AG20443 (cell line): ENCODE measurements around the gene AHCYL1.

Experiments
- DNase-seq: peaks from one replicate; pipeline ENCODE4 v3.0.0; 2012; ENCODE audit warnings: low spot score, mixed read lengths

AHCYL1 gene

DNA sequence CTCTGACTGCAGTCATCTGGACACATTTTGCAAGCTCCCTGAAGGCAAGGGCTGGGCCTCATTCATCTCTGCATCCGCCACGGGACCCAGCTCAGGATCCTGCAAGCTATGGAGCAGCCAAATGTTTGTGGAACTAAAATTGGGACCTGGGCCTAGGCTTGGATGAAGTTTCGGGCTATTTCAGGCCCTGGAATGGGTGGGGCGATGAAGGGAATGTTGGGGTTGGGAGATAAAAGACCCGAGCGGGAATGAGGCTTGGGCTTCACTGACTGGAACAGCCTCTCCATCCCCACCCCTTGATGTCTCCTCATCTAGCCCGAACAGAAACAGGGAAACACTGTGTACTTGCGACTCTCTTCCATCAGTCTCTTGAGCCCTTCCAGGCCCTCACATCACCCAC lies 7.3 kb upstream of the AHCYL1 start:
- no peak for DNase-seq

DNA sequence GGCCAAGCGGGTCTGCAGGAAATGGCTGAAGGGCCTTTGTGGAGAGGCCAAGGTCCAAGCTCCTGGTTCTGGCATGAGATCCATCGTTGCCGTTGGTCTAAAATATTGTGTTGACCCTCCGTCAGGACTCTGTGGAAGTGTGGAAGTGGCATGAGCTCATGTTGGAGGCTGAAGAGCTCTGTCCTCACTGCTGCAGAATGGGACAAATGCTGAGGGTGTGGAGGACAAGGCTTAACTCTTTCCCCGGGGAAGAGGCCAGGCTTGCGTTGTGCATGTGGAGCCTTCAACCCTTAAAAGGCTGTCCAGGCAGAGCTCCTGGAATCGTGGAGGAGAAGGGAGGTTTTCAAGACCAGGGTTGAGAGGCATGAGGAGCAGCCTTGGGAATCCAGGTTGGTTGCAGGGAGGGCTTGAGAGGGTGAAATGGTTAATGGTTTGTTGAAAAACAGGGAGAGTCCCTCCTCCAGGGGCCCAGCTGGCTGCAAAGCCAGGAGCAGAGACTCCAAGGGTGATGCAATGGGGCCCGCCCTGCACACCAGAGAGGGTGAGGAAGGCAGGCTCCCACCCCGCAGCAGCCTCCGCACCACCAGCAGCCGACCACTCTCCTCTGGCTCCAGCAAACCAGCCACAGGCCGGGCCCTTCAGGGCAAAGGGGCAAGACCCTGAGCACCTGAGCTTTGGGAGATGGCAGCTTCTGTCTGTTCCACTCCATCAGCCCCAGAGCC lies 6.7 kb upstream of the AHCYL1 start:
- peak; percentile 40 for DNase-seq

DNA sequence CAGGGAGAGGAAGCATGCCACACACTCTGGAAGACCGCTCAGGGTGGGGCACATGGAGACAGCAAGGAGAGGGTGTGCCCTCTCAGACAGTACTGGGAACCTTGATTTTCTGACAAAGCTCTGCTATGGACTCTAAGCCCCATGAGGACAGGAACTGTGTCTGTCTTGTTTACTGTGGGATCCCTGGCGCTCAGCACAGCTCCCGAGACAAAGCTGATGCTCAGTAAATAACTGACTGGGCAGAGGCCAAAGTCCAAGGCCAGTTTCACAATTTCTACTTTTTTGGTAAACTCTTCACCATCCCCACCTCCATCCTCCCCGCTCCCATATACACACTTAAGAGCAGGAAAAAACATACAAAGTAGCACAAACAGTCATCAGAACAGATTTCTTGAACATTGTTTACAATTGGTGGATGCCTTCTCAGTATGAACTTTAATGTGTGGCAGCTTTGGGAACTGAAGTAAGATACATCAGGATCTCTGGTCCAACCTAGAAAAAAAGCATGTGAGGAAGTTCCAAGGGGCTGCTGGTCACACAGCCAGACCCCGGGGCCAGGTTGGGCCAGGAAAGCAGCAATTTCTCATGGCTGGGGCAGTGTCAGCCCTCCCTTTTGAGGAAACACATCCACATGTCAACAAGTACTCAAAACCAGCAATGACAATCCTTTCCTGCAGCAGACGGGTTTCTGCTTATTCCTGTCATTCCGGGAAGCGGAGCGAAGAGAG lies 5.6 kb upstream of the AHCYL1 start:
- no peak for DNase-seq

DNA sequence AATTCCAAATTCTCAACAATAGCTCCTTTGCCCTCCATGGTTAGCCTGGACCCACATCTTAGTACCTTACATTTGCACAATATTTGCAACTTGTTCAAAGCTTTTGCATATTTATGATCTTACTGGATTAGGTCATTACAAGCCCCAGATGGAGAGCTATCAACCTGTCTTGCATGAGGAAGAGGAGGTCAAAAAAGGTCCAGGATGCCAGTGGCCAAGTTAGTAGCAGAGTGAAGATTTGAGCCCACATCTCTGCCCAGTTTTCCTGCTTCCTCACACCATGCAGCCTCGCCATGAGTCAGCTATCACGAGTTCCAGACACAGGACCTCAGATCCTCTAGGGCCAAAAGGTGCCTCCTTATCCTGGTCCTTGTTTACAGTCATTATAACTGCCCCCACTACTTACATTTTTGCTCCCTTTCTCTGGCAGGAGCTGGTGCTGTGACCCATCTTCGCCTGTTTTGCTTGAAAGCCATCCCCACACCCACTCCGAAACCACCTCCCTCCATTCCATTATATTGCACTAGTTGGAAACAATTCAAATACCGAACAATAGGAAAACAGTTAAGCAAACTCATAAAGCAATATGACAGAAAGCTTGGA lies 5.0 kb upstream of the AHCYL1 start:
- DNase-seq: peak; percentile 72

DNA sequence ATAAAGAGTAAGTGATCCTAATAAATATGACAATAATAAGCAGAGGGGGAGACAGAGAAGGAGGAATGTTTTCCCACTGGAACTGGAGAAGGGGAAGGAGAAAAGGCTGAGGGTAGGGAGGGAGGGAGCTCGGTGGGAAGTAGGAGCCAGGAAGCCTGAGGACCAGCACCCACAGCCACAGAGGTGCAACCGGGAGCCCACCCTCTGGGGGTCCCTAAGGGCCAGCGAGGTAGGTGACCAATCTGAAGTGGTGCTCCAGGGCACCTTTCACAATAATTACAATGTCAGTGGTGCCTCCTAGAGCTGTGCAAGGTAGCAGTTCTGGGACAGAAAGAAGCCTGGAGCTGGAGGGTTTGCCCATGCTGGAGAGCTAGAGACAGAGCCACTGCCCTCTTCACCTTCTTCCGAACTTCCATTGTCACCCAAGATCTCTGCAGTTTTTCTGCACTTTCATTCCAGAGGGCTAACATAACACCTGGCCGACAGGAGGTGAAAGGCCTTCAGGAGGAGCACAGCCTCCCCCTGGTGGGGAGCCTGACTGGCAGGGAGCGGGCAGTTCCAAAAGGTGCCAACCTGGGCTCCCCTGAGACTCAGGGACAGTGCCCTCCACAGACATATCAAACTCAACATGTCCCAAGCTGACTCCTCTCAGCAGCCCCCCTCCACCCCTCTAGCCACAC lies 4.1 kb upstream of the AHCYL1 start:
- DNase-seq: no peak

DNA sequence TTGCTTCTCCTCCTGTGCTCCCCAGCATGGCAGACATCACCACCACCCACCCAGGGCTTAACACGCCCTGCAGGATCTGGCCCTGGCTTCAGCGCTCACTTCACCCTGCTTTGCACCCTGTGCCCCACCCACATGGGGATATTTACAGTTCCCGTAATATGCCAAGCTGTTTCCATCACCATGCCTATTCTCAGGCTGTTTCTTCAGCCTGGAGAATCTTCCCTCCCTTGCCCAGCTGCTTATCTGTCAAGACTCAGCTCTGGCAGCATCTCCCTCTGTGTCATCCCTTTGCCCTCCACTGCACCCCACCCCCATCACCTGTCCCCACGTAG lies 3.6 kb upstream of the AHCYL1 start:
- DNase-seq: no peak

DNA sequence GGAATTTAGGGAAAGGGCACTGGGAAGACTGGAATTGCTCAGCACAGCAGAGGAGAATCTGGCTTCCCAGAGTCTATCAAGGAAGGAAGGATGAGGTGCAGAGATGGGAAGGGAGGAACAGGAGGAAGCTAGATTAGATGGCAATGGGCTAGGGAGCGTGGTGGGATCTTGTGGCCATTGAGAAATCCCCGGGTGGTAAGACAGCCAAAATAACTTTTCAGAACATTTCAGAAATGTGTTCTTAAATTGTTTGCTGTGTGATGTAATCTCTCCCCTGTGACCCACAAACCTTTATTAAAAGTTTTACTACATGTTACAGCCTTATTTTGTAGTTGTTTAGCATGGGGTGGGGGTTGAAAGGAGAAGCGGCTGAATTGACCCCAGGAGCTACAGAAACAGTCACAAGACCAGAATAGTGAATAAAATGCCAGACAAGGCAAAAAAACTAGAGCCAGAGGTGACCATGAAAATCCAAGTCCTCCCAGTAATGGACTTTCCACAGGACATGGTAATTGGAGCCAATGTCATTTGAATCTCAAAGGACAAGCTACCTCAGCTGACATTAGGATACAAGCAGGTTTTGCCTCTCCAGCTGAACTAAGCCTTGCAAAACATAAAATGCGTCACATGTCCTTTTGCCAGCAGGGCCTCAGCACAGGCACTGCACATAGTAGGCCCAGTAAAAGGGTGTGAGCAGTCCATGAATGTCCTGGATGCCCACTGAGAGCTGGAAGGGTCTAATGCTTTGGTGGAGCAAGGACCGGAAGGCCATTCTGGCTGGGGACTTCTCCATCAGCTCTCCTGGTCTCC lies 980 bp upstream of the AHCYL1 start:
- no peak for DNase-seq

DNA sequence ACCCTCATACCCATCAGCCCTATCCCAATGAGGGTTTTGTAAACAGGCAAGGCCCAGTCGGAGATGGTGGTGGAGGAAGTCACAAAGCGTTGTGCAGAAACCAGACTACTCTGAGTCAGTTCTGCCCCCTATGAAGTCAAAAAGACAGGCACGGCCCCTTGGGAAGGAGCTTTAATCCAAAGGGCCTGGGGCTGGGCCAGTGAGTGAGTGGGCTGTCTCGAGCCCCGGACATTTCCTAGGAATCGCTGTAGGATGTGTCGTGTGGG lies 442 bp upstream of the AHCYL1 start:
- DNase-seq: peak; percentile 41

DNA sequence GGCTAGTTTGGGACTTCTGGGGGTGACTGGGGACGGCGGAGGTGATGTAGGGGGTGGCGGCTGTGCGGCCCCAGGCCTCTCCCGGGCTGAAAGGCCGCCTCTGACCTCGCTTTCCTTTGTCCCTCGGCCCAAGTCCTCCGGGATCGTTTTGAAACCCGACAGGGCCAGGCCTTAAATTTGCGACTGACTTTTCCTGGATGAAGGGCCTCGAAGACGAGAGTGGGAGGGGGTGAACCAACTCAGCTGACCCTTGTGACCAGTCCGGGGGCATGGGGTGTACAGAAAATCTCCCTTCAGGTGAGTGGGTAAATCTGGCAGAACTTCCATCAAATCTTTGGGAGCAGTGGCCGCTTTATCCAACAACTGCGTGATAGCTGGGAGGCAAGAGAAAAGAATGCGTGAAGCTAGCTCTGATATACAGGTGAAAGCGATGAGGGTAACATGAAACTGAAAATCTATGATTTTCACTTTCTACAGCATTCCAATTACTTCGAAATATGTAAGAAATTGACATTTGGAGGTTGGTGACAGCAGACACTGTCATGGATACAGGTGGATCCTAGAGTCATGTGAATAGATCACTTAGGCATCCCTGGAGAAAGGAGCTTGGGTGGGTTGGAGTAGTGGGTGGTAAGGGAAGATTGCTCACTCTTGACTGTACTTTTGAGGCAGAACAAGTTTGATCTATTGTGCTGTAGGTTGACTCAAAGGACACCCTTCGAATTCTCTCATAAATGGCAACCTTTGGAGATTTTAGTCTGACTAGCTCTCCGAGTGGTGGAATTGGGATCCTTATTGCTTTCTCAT lies 885 bp downstream of the AHCYL1 start:
- no peak for DNase-seq

DNA sequence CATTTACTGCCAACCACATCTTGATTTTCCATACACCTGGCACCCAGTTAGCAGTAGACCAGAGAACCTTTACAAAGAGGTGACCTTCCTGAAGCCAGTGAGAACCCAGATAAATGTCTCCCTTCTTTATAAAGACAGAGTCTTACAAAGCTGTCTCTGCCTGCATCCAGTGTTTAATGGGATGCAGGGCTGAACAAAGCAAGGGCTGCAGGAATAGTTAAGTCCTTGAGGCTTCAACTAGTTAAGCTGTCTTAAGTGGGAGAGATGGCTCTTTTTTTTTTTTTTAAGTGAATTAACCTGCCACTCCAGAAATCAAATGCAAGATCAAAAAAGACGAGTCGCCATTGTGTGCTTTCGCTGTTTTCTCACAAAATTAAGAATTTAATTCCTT lies 1.5 kb downstream of the AHCYL1 start:
- no peak for DNase-seq

DNA sequence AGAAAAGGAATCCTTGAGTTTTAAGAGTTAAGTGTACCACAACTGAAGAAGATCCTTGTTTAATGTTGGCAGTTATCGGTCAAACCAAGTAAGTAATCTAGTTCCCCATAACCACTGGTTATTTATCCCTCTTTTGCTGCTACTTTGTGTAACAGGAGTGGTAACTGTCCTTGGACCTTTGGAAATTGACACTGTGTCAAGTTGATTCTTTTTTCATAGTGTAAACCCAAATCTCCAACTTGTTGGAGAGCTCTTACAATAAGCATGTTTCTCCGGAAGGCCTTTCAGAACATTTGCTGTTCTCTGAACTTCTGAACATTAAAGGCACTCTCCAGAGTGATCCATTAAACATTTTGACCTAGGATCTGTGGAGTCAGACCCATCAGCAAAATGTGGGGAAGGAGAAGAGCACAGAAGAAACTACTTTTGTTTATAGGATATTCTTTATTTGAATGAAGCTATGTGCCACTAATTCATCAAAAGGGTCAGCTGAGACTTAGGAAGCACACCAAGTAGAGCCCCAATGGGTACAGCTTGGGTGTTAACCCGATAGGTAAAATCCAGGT lies 3.9 kb downstream of the AHCYL1 start:
- DNase-seq: no peak

DNA sequence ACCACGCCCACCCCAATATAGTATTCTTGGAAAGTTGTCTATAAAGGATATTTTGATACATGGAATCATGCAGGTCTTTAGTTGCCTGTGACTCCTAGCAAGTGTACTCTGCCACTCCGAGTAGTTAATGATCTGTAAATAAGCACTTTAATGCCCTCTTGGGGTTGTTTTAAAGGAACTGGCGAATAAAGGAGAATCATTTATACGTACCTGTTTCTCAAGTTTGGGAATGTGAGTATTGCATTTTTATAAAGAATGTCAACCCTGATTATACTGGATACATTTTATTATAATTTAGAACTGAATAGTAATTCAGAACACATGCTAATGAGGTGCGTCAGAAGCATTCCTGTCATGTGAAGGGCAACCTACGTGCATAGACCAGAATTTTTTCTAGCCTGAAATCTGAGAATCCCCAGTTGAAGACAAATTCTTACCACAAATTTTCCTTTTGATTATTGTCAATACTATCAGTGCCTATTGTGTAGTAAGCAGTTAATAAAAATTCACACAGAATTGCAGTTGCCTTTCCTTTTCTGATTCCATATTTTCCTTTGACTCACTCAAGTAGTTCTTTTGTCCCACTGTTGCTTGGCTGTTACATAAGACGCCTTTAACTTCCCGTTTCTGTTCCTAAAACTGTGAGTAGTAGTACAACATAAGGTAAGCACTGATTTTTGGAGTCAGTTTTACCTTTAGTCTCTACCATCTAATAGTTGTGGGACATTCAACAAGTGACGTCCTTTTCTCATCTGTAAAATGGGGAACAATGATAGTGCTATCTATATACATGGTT lies 5.1 kb downstream of the AHCYL1 start:
- DNase-seq: peak; percentile 35

DNA sequence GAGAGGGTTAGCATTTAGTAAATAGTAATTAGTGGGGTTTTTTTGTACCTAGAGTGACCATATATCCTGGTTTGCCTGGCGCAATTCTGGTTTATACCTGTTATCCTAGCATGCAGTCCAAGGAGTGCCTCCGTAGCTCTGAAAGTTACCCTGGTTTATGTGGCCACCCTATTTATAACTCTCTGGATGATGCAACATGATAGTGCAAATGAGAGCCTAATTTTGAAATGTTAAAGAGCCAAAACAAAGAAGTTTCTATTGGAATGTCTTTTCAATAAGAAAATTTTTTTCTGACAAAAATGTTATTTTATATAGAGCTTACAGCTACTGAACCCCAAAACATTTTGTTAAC lies 5.7 kb downstream of the AHCYL1 start:
- no peak for DNase-seq

DNA sequence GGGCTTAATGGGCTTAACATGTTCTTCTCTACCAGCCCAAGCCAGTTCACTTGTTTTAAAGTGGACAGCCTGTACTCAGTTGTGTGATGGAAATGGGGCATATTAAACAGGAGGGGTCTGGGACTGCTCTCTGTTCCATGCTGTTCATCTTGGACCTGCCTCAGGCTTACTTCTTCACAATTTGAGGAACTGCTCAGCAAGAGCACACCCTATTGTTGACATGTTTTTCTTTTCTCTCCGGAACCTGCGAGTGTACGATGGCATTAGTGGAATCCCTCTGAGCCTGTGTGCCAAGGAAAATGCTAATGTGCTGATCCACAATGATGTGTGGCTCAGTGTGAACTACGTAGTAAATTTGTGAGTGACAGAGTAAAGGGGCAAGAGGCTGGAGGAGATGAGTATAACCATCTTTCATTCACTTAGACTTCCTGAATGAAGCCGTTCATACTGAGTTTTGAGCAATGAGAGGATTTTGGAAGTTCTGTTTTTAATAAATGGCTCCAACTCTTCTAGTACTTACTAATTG lies 6.9 kb downstream of the AHCYL1 start:
- no peak for DNase-seq

DNA sequence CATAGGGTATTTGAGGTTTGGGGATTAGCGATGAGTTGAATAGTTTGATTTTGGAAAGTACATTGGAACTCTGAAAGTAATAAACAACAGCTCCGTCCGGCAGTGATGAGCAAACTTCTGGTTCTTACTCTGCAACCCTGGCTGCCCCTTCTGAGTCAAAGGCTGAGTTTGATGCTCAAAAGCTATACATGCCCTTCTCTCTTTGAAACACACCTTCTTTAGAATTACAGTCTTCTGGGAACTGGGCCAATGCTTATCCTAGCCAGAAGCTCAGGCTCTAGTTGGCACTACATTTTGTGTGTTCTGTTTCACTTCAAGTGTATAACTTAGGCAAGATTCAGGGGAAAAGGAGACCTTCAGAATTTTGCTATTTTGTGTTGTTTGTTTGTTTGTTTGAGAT lies 9.3 kb downstream of the AHCYL1 start:
- no peak for DNase-seq

DNA sequence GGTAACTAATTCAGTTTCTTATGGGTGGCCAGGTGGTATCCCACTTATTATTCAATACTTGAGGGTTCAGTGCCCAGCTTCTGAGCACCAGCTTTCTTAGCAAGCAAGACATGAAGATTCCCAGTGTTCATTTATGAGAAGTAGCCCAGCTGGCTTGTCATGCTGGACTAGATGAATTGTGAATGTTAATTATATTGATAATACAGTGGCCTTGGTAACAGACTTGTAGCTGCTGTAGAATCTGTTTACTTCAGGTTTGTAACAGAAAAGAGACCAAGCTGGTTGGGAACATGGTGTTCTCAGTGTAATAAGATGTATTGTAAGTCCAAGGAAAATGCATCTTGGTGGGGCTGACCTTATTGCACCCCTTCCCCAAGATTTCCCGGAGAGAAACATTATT lies 10.1 kb downstream of the AHCYL1 start:
- DNase-seq: no peak

DNA sequence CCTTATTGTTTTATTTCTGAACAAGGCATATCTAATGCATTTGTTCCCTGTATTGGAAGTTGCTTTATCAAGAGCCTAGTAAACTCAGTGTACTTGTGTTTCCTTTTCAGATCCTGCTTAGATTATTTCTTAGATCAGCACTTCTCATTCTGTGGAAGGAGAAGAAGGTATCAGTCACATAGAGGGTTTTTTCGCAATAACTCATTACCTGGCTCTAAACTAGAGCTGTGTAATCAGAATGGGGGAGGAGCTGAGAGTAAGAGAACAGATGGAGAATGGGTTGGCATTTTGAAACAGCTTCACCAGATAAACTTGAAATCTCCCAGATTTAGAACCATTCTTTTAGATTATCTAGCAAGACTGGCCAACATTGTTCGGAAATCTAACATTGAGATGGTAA lies 11.0 kb downstream of the AHCYL1 start:
- no peak for DNase-seq

DNA sequence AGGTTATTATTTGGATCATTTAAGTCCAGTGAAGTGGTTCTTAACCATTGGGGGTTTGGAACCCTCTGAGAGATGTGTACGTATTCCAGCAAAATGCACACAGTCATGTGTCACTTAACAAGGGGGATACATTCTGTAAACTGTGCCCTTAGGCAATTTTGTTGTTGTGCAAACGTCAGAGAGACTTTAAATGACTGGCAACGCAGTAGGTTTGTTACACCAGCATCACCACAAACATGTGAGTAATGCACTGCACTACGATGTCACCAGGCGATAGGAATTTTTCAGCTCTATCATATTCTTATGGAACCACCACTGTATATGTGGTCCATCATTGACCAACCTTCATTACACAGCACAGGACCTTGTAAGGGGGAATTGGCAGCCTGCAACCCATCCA lies 11.9 kb downstream of the AHCYL1 start:
- DNase-seq: no peak

DNA sequence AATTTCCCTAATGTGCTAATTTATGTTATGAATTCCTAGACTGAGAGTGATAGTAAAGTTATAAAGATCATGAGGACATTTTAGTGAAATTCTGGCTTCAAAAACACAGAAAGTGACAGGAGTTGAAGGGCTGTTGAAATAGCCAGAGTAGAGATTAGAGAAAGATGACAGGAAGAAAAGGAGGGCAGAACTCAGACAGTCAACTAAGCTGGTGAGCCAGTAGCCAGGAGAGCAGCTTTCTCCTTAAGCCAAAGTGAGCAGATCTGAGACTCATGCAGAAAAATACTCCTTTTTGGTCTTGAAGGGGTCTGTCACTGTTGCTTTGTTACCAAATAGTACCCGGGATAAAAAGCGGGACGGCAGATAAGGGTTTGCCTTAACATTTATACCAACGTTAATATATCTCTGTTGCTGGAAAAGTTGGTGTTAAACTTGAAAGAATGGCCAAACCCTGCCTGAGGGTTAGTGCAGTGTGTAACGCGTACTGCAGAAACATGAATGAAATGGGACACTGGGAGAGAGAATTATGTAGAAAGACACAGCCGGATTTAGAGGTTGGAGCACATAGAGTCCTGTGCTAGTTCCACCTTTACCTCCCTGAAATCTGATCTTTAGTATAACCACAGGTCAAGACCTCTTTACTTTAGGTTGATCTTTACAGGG lies 12.8 kb downstream of the AHCYL1 start:
- no peak for DNase-seq

DNA sequence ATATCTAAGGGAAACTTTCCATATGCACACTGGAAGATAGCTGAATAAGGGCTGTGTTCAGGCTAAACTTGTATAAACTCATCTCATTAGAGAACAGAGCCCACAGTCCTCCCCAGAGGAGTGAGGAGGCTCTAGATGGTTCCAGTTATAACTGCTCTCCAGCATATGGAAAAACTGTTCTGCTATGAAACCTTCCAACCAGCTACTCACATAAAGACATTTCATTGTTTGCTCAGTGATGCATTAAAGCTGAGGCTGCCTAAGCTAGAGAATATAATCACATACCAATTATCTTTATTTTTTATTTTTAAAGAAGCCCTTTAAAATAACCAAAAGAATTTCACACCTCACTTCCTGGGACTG lies 13.3 kb downstream of the AHCYL1 start:
- no peak for DNase-seq
